ENCODE data around the gene OR51B2. TPM values are rescaled to one million over a fixed set of nuclear protein-coding genes. Genes with fewer than 3 reads are reported as not detected.

Gene OR51B2
- total RNA-seq, 1 experiment from 2014 or later: not detected

GRCh38 chr11:5279471-5280090, 44.5 kb downstream of the OR51B2 start:
- intact Hi-C loops (cut with micrococcal nuclease; ENCODE audit: unreplicated experiment) (loop anchor here (10.0 kb wide), 1 partner anchor 1095 kb away; no protein-coding TSS in a partner anchor), in situ Hi-C loops (cut with HindIII; ENCODE audit: low pct_unique_long_range_greater_than_20kb, low sequenced_read_pairs) (no loop called here)
- peaks cover 7% of the 10 kb centered on the region; the same call in 1 of the 2 replicates for H3K4me1 ChIP-seq (ENCODE audit: control insufficient read depth, insufficient read depth, low read length)
- no peaks in the 10 kb centered on the region for H3K27me3 ChIP-seq (ENCODE audit: control insufficient read depth, insufficient read depth, low read length)
- ChIA-PET POLR2A (no interaction called here), CTCF (no interaction called here)
- no peaks in the 10 kb centered on the region for H3K9me3 ChIP-seq (ENCODE audit: control insufficient read depth, insufficient read depth, low read depth, low read length)
- no TSS peak for BruUV-seq (replicated peaks)
- 0 out of 2 replicates have a peak overlapping the region, but pooled peaks have one; percentile 18 for H3K27ac ChIP-seq (ENCODE audit: low read length)
- DNase-seq (ENCODE audit: low read depth, low spot score) (no peak), ATAC-seq (no peak)
- TF ChIP-seq REST (IDR thresholded peaks at IDR 0.05; ENCODE audit: insufficient read depth in 1 of 2, low read depth in 2 of 2, low read length in 1 of 2): no peak
- TF ChIP-seq CTCF (IDR thresholded peaks at IDR 0.05): no peak
- no peak for TF ChIP-seq SIN3A (IDR thresholded peaks at IDR 0.05; ENCODE audit: borderline replicate concordance, insufficient read depth, low read depth, low read length)
- no peak for TF ChIP-seq TCF7L2 (IDR thresholded peaks at IDR 0.05; ENCODE audit: low read depth, low read length)
- no peak for TF ChIP-seq POLR2AphosphoS5 (IDR thresholded peaks at IDR 0.05; ENCODE audit: low read depth, low read length)
- H3K4me3 ChIP-seq (ENCODE audit: low read depth in 2 of 2, low read length in 2 of 2): no peak overlapping the region
- no peaks in the 10 kb centered on the region for H3K36me3 ChIP-seq (ENCODE audit: control insufficient read depth, insufficient read depth, low read length)

GRCh38 chr11:5277807-5278382, 46.2 kb downstream of the OR51B2 start:
- ChIA-PET POLR2A (no interaction called here), CTCF (interaction anchor here (1.1 kb wide), 1 partner anchor 973 kb away, joined by 3 read pairs; no protein-coding TSS in a partner anchor)
- DNase-seq (ENCODE audit: low read depth, low spot score) (no peak), ATAC-seq (no peak)
- H3K4me1 ChIP-seq (ENCODE audit: control insufficient read depth, insufficient read depth, low read length): peaks cover 7% of the 10 kb centered on the region; the same call in 1 of the 2 replicates
- H3K27me3 ChIP-seq (ENCODE audit: control insufficient read depth, insufficient read depth, low read length): no peaks in the 10 kb centered on the region
- no TSS peak for BruUV-seq (replicated peaks)
- intact Hi-C loops (cut with micrococcal nuclease; ENCODE audit: unreplicated experiment): no loop called here
- H3K9me3 ChIP-seq (ENCODE audit: control insufficient read depth, insufficient read depth, low read depth, low read length): no peaks in the 10 kb centered on the region
- TF ChIP-seq CTCF (IDR thresholded peaks at IDR 0.05) (no peak), REST (IDR thresholded peaks at IDR 0.05; ENCODE audit: insufficient read depth in 1 of 2, low read depth in 2 of 2, low read length in 1 of 2) (no peak), TCF7L2 (IDR thresholded peaks at IDR 0.05; ENCODE audit: low read depth, low read length) (no peak), POLR2AphosphoS5 (IDR thresholded peaks at IDR 0.05; ENCODE audit: low read depth, low read length) (no peak)
- H3K27ac ChIP-seq (ENCODE audit: low read length): no peak overlapping the region
- no peaks in the 10 kb centered on the region for H3K36me3 ChIP-seq (ENCODE audit: control insufficient read depth, insufficient read depth, low read length)
- in situ Hi-C loops (cut with HindIII; ENCODE audit: low pct_unique_long_range_greater_than_20kb, low sequenced_read_pairs): no loop called here
- H3K4me3 ChIP-seq (ENCODE audit: low read depth in 2 of 2, low read length in 2 of 2): no peak overlapping the region

Data from Panc1 (cell line).